Measurements from ENCODE around the gene ARHGAP15.
"Not testable (repeated sequence)": the region's sequence is repeated elsewhere in the genome, so short reads cannot be mapped to it uniquely, and the experiment has no call there.

Gene ARHGAP15

GRCh38 chr2:143499061-143499460, 369.8 kb downstream of the ARHGAP15 start:
- no peak for DNase-seq

GRCh38 chr2:143501106-143501676, 372.0 kb downstream of the ARHGAP15 start:
- no peak for DNase-seq

- no peak for DNase-seq
Observed at GRCh38 chr2:143503280-143503679, 374.1 kb downstream of the ARHGAP15 start.

GRCh38 chr2:143504397-143504796, 375.2 kb downstream of the ARHGAP15 start:
- no peak for DNase-seq

GRCh38 chr2:143505542-143505941, 376.3 kb downstream of the ARHGAP15 start:
- DNase-seq = no peak

GRCh38 chr2:143513081-143513480, 383.9 kb downstream of the ARHGAP15 start:
- DNase-seq = peak; percentile 72

GRCh38 chr2:143514413-143514812, 385.2 kb downstream of the ARHGAP15 start:
- DNase-seq = no peak

- DNase-seq = no peak
Observed at GRCh38 chr2:143515318-143515717, 386.1 kb downstream of the ARHGAP15 start.

- no peak for DNase-seq
Observed at GRCh38 chr2:143519521-143519920, 390.3 kb downstream of the ARHGAP15 start.

- peak; percentile 21 for DNase-seq
Observed at GRCh38 chr2:143521396-143521795, 392.2 kb downstream of the ARHGAP15 start.

- no peak for DNase-seq
Observed at GRCh38 chr2:143522699-143523098, 393.5 kb downstream of the ARHGAP15 start.

GRCh38 chr2:143524119-143524553, 394.9 kb downstream of the ARHGAP15 start:
- no peak for DNase-seq

GRCh38 chr2:143524559-143525401, 395.6 kb downstream of the ARHGAP15 start:
- DNase-seq = peak; percentile 41

- DNase-seq = peak; percentile 31
Observed at GRCh38 chr2:143525402-143525860, 396.2 kb downstream of the ARHGAP15 start.

GRCh38 chr2:143526498-143526897, 397.3 kb downstream of the ARHGAP15 start:
- DNase-seq = no peak

GRCh38 chr2:143528021-143528420, 398.8 kb downstream of the ARHGAP15 start:
- DNase-seq = no peak

- no peak for DNase-seq
Observed at GRCh38 chr2:143529118-143529720, 400.0 kb downstream of the ARHGAP15 start.

GRCh38 chr2:143530758-143531157, 401.5 kb downstream of the ARHGAP15 start:
- no peak for DNase-seq

- no peak for DNase-seq
Observed at GRCh38 chr2:143532061-143532460, 402.8 kb downstream of the ARHGAP15 start.

- no peak for DNase-seq
Observed at GRCh38 chr2:143533846-143534245, 404.6 kb downstream of the ARHGAP15 start.

GRCh38 chr2:143535802-143536201, 406.6 kb downstream of the ARHGAP15 start:
- no peak for DNase-seq

- DNase-seq = not testable (repeated sequence)
Observed at GRCh38 chr2:143541899-143542298, 412.7 kb downstream of the ARHGAP15 start.

GRCh38 chr2:143545059-143545948, 416.1 kb downstream of the ARHGAP15 start:
- DNase-seq = no peak
